ENCODE data around the gene AMER2.

GRCh38 chr13:25149711-25150110, 22.4 kb downstream of the AMER2 start:
- no peak for TF ChIP-seq CTCF (IDR thresholded peaks at IDR 0.05; ENCODE audit: low read depth, low read length)
- no peak for TF ChIP-seq EZH2phosphoT487 (IDR thresholded peaks at IDR 0.05; ENCODE audit: low read depth)
